AG04450 (cell line): ENCODE data around the gene RPUSD3. TPM values are rescaled to one million over a fixed set of nuclear protein-coding genes. Genes with fewer than 3 reads are reported as not detected.
A peak's percentile ranks its signal among the peaks of the same experiment; 100 is the strongest.
"Not testable (repeated sequence)": the region's sequence is repeated elsewhere in the genome, so short reads cannot be mapped to it uniquely, and the experiment has no call there.

Source experiments
- CTCF ChIA-PET: fragments of 300-600, 350-600 bp; formaldehyde crosslinking; extraction: SDS; loops from one replicate; lab custom pipeline; 2022; ENCODE audit warnings: antibody characterized with exemption, inconsistent platforms; lab: Charles Lee
- POLR2A ChIA-PET: fragments of 350-600 bp; formaldehyde crosslinking; extraction: SDS; loops from one replicate; lab custom pipeline; 2021; ENCODE audit warnings: antibody characterized with exemption, inconsistent platforms; lab: Yijun Ruan, JAX
- DNase-seq: peaks from one replicate; pipeline ENCODE4 v3.0.0-alpha.2; 2011; ENCODE audit warnings: low read depth, low spot score
- H3K27ac ChIP-seq: one replicate; pipeline ENCODE4 v1.5.1; 2012; ENCODE audit warnings: low read depth, low read length, control low read depth
- H3K27me3 ChIP-seq: one replicate; pipeline ENCODE4 v1.6.0; 2012; ENCODE audit warnings: low read length; ENCODE audit not compliant: control insufficient read depth, insufficient read depth
- H3K4me3 ChIP-seq: 2 replicates; pipeline ENCODE4 v1.5.1; 2011; ENCODE audit warnings: mild to moderate bottlenecking, low read depth, low read length, control low read depth
- H3K9me3 ChIP-seq: 2 replicates; pipeline ENCODE4 v1.5.1; 2012; ENCODE audit warnings: low read length; ENCODE audit not compliant: control insufficient read depth, insufficient read depth
- CTCF ChIP-seq: IDR thresholded peaks from 2 replicates; pipeline ENCODE4 v1.5.1; 2011; ENCODE audit warnings: low read depth, low read length, control low read depth, inconsistent platforms
- polyA plus RNA-seq: library from polyadenylated mRNA; depleted of rRNA; stranded (reverse); fragments of >200 nt; gene quantifications from 2 replicates; pipeline ENCODE4 v1.2.3, GENCODE V29; 2011

Gene RPUSD3
- polyA plus RNA-seq, 1 experiment, result 29.0 TPM

- POLR2A ChIA-PET, result no interaction called here
- CTCF ChIA-PET, result no interaction called here
Observed at GRCh38 chr3:9876991-9877390, 33.2 kb upstream of the RPUSD3 start.

GRCh38 chr3:9876255-9876654, 32.4 kb upstream of the RPUSD3 start:
- CTCF ChIA-PET, POLR2A ChIA-PET: not testable (repeated sequence)

More at GRCh38 chr3:9876991-9877390, 33.2 kb upstream of the RPUSD3 start:
- Histone ChIP-seq H3K27ac (no peak overlapping the region), H3K27me3 (no peaks in the 10 kb centered on the region), H3K4me3 (no peak overlapping the region), H3K9me3 (no peaks in the 10 kb centered on the region)
- no peak for DNase-seq
- no peak for TF ChIP-seq CTCF

GRCh38 chr3:9875448-9875847, 31.6 kb upstream of the RPUSD3 start:
- Histone ChIP-seq H3K27me3 (no peaks in the 10 kb centered on the region), H3K9me3 (no peaks in the 10 kb centered on the region), H3K4me3 (no peak overlapping the region), H3K27ac (peak overlapping the region; percentile 39)
- POLR2A ChIA-PET, result interaction anchor here (0.7 to 1.2 kb wide), 3 partner anchors 9 to 123 kb away, joined by 3 to 8 read pairs (median 5); no protein-coding TSS in a partner anchor
- TF ChIP-seq CTCF, result no peak
- CTCF ChIA-PET, result no interaction called here
- DNase-seq, result no peak

More at GRCh38 chr3:9876255-9876654, 32.4 kb upstream of the RPUSD3 start:
- not testable (repeated sequence) for H3K27me3 ChIP-seq, H3K4me3 ChIP-seq, H3K27ac ChIP-seq, H3K9me3 ChIP-seq, DNase-seq

- H3K27me3 ChIP-seq, H3K9me3 ChIP-seq, DNase-seq, POLR2A ChIA-PET, CTCF ChIA-PET, H3K27ac ChIP-seq, H3K4me3 ChIP-seq: not testable (repeated sequence)
Observed at GRCh38 chr3:9872067-9872466, 28.3 kb upstream of the RPUSD3 start.

GRCh38 chr3:9870978-9871377, 27.2 kb upstream of the RPUSD3 start:
- CTCF ChIA-PET, result interaction anchor here (0.9 kb wide), 1 partner anchor 155 kb away, joined by 5 read pairs; no protein-coding TSS in a partner anchor
- Histone ChIP-seq H3K27me3 (no peaks in the 10 kb centered on the region), H3K27ac (peak overlapping the region; percentile 57), H3K9me3 (no peaks in the 10 kb centered on the region), H3K4me3 (no peak overlapping the region)
- no peak for TF ChIP-seq CTCF
- DNase-seq, result peak; percentile 51
- POLR2A ChIA-PET, result interaction anchor here (0.6 to 1.1 kb wide), 8 partner anchors 10 to 297 kb away, joined by 3 to 5 read pairs (median 4); partner anchors contain the start of gene CRELD1

- no peak overlapping the region for H3K4me3 ChIP-seq
- TF ChIP-seq CTCF, result no peak
- CTCF ChIA-PET, result no interaction called here
- POLR2A ChIA-PET, result interaction anchor here (1.1 kb wide), 1 partner anchor 22 kb away, joined by 3 read pairs; no protein-coding TSS in a partner anchor
- no peaks in the 10 kb centered on the region for H3K9me3 ChIP-seq
- no peaks in the 10 kb centered on the region for H3K27me3 ChIP-seq
- no peak for DNase-seq
- H3K27ac ChIP-seq, result no peak overlapping the region
Observed at GRCh38 chr3:9869955-9870354, 26.1 kb upstream of the RPUSD3 start.
